ENCODE data around the gene RGS6.

Gene RGS6

GRCh38 chr14:71988939-71989338 lies 56.7 kb downstream of the RGS6 start:
- DNase-seq (ENCODE audit: low read depth, low spot score): no peak
- Histone ChIP-seq H3K27me3 (ENCODE audit: insufficient read depth, insufficient read length) (no peaks in the 10 kb centered on the region), H3K9me3 (ENCODE audit: insufficient read depth, low read length) (no peaks in the 10 kb centered on the region), H3K9ac (ENCODE audit: insufficient read length, low read depth) (no peak overlapping the region), H3K36me3 (ENCODE audit: insufficient read depth, insufficient read length, low read length) (no peaks in the 10 kb centered on the region), H3K4me1 (ENCODE audit: insufficient read depth, insufficient read length) (no peaks in the 10 kb centered on the region), H3K4me3 (ENCODE audit: insufficient read length, low read depth) (no peak overlapping the region)
- no peak for TF ChIP-seq YY1 (IDR thresholded peaks at IDR 0.05; ENCODE audit: insufficient read depth, insufficient read length)

- H3K36me3 ChIP-seq (ENCODE audit: insufficient read depth, insufficient read length, low read length): no peaks in the 10 kb centered on the region
- H3K27me3 ChIP-seq (ENCODE audit: insufficient read depth, insufficient read length): no peaks in the 10 kb centered on the region
- H3K9ac ChIP-seq (ENCODE audit: insufficient read length, low read depth): no peak overlapping the region
- no peak overlapping the region for H3K4me3 ChIP-seq (ENCODE audit: insufficient read length, low read depth)
- TF ChIP-seq ZNF274 (IDR thresholded peaks at IDR 0.05; ENCODE audit: low read depth, low read length) (no peak), SUZ12 (IDR thresholded peaks at IDR 0.05; ENCODE audit: extremely low read depth, insufficient read depth, insufficient read length) (no peak), YY1 (IDR thresholded peaks at IDR 0.05; ENCODE audit: insufficient read depth, insufficient read length) (no peak)
- no peak for DNase-seq (ENCODE audit: low read depth, low spot score)
- H3K9me3 ChIP-seq (ENCODE audit: insufficient read depth, low read length): no peaks in the 10 kb centered on the region; the same call in 1 of the 2 replicates
- no peaks in the 10 kb centered on the region for H3K4me1 ChIP-seq (ENCODE audit: insufficient read depth, insufficient read length)
These were observed 62.2 kb downstream of the RGS6 start for GRCh38 chr14:71994416-71994815.

GRCh38 chr14:71995741-71996140 lies 63.5 kb downstream of the RGS6 start:
- Histone ChIP-seq H3K27me3 (ENCODE audit: insufficient read depth, insufficient read length) (no peaks in the 10 kb centered on the region), H3K9ac (ENCODE audit: insufficient read length, low read depth) (no peak overlapping the region), H3K36me3 (ENCODE audit: insufficient read depth, insufficient read length, low read length) (no peaks in the 10 kb centered on the region), H3K9me3 (ENCODE audit: insufficient read depth, low read length) (no peaks in the 10 kb centered on the region; the same call in 1 of the 2 replicates), H3K4me3 (ENCODE audit: insufficient read length, low read depth) (no peak overlapping the region), H3K4me1 (ENCODE audit: insufficient read depth, insufficient read length) (no peaks in the 10 kb centered on the region)
- TF ChIP-seq YY1 (IDR thresholded peaks at IDR 0.05; ENCODE audit: insufficient read depth, insufficient read length): no peak
- no peak for TF ChIP-seq SUZ12 (IDR thresholded peaks at IDR 0.05; ENCODE audit: extremely low read depth, insufficient read depth, insufficient read length)
- no peak for TF ChIP-seq ZNF274 (IDR thresholded peaks at IDR 0.05; ENCODE audit: low read depth, low read length)
- no peak for DNase-seq (ENCODE audit: low read depth, low spot score)

GRCh38 chr14:71996610-71997009 lies 64.4 kb downstream of the RGS6 start:
- no peak overlapping the region for H3K9ac ChIP-seq (ENCODE audit: insufficient read length, low read depth)
- H3K36me3 ChIP-seq (ENCODE audit: insufficient read depth, insufficient read length, low read length): no peaks in the 10 kb centered on the region
- H3K4me1 ChIP-seq (ENCODE audit: insufficient read depth, insufficient read length): no peaks in the 10 kb centered on the region
- no peaks in the 10 kb centered on the region; the same call in 1 of the 2 replicates for H3K9me3 ChIP-seq (ENCODE audit: insufficient read depth, low read length)
- H3K4me3 ChIP-seq (ENCODE audit: insufficient read length, low read depth): no peak overlapping the region
- no peaks in the 10 kb centered on the region for H3K27me3 ChIP-seq (ENCODE audit: insufficient read depth, insufficient read length)
- TF ChIP-seq YY1 (IDR thresholded peaks at IDR 0.05; ENCODE audit: insufficient read depth, insufficient read length): no peak
- TF ChIP-seq SUZ12 (IDR thresholded peaks at IDR 0.05; ENCODE audit: extremely low read depth, insufficient read depth, insufficient read length): no peak
- TF ChIP-seq ZNF274 (IDR thresholded peaks at IDR 0.05; ENCODE audit: low read depth, low read length): no peak
- DNase-seq (ENCODE audit: low read depth, low spot score): no peak

GRCh38 chr14:72000907-72001306 lies 68.7 kb downstream of the RGS6 start:
- no peaks in the 10 kb centered on the region for H3K4me1 ChIP-seq (ENCODE audit: insufficient read depth, insufficient read length)
- TF ChIP-seq YY1 (IDR thresholded peaks at IDR 0.05; ENCODE audit: insufficient read depth, insufficient read length) (no peak), ZNF274 (IDR thresholded peaks at IDR 0.05; ENCODE audit: low read depth, low read length) (no peak)

GRCh38 chr14:72002731-72003130 lies 70.5 kb downstream of the RGS6 start:
- DNase-seq (ENCODE audit: low read depth, low spot score): no peak
- H3K4me3 ChIP-seq (ENCODE audit: insufficient read length, low read depth): no peak overlapping the region
- TF ChIP-seq ZNF274 (IDR thresholded peaks at IDR 0.05; ENCODE audit: low read depth, low read length): no peak
- no peak for TF ChIP-seq YY1 (IDR thresholded peaks at IDR 0.05; ENCODE audit: insufficient read depth, insufficient read length)

More at GRCh38 chr14:72000907-72001306, 68.7 kb downstream of the RGS6 start:
- Histone ChIP-seq H3K9me3 (ENCODE audit: insufficient read depth, low read length) (no peaks in the 10 kb centered on the region; the same call in 1 of the 2 replicates), H3K9ac (ENCODE audit: insufficient read length, low read depth) (no peak overlapping the region), H3K4me3 (ENCODE audit: insufficient read length, low read depth) (no peak overlapping the region), H3K36me3 (ENCODE audit: insufficient read depth, insufficient read length, low read length) (no peaks in the 10 kb centered on the region), H3K27me3 (ENCODE audit: insufficient read depth, insufficient read length) (no peaks in the 10 kb centered on the region)
- DNase-seq (ENCODE audit: low read depth, low spot score): no peak

GRCh38 chr14:72008666-72009065 lies 76.4 kb downstream of the RGS6 start:
- Histone ChIP-seq H3K9me3 (ENCODE audit: insufficient read depth, low read length) (no peaks in the 10 kb centered on the region), H3K4me3 (ENCODE audit: insufficient read length, low read depth) (no peak overlapping the region), H3K4me1 (ENCODE audit: insufficient read depth, insufficient read length) (no peaks in the 10 kb centered on the region), H3K9ac (ENCODE audit: insufficient read length, low read depth) (no peak overlapping the region), H3K36me3 (ENCODE audit: insufficient read depth, insufficient read length, low read length) (no peaks in the 10 kb centered on the region), H3K27me3 (ENCODE audit: insufficient read depth, insufficient read length) (no peaks in the 10 kb centered on the region)
- DNase-seq (ENCODE audit: low read depth, low spot score): no peak
- TF ChIP-seq YY1 (IDR thresholded peaks at IDR 0.05; ENCODE audit: insufficient read depth, insufficient read length) (no peak), SUZ12 (IDR thresholded peaks at IDR 0.05; ENCODE audit: extremely low read depth, insufficient read depth, insufficient read length) (no peak), ZNF274 (IDR thresholded peaks at IDR 0.05; ENCODE audit: low read depth, low read length) (no peak)

More at GRCh38 chr14:72002731-72003130, 70.5 kb downstream of the RGS6 start:
- no peak overlapping the region for H3K9ac ChIP-seq (ENCODE audit: insufficient read length, low read depth)
- H3K9me3 ChIP-seq (ENCODE audit: insufficient read depth, low read length): no peaks in the 10 kb centered on the region; the same call in 1 of the 2 replicates
- no peaks in the 10 kb centered on the region for H3K27me3 ChIP-seq (ENCODE audit: insufficient read depth, insufficient read length)
- no peaks in the 10 kb centered on the region for H3K36me3 ChIP-seq (ENCODE audit: insufficient read depth, insufficient read length, low read length)
- H3K4me1 ChIP-seq (ENCODE audit: insufficient read depth, insufficient read length): no peaks in the 10 kb centered on the region

GRCh38 chr14:72010474-72010873 lies 78.2 kb downstream of the RGS6 start:
- no peak for DNase-seq (ENCODE audit: low read depth, low spot score)
- TF ChIP-seq YY1 (IDR thresholded peaks at IDR 0.05; ENCODE audit: insufficient read depth, insufficient read length): no peak
- TF ChIP-seq ZNF274 (IDR thresholded peaks at IDR 0.05; ENCODE audit: low read depth, low read length): no peak
- no peak for TF ChIP-seq SUZ12 (IDR thresholded peaks at IDR 0.05; ENCODE audit: extremely low read depth, insufficient read depth, insufficient read length)
- no peaks in the 10 kb centered on the region for H3K36me3 ChIP-seq (ENCODE audit: insufficient read depth, insufficient read length, low read length)

More at GRCh38 chr14:72010474-72010873, 78.2 kb downstream of the RGS6 start:
- H3K27me3 ChIP-seq (ENCODE audit: insufficient read depth, insufficient read length): no peaks in the 10 kb centered on the region
- H3K9ac ChIP-seq (ENCODE audit: insufficient read length, low read depth): no peak overlapping the region
- H3K9me3 ChIP-seq (ENCODE audit: insufficient read depth, low read length): no peaks in the 10 kb centered on the region
- H3K4me3 ChIP-seq (ENCODE audit: insufficient read length, low read depth): no peak overlapping the region
- no peaks in the 10 kb centered on the region for H3K4me1 ChIP-seq (ENCODE audit: insufficient read depth, insufficient read length)
